NK-92 treated with Interleukin-12 subunit alpha and Interleukin-12 subunit beta, amount 100 ng/mL, for 24 hours (cell line): Measurements from ENCODE around the gene VPREB3.
"Not testable (repeated sequence)": the region's sequence is repeated elsewhere in the genome, so short reads cannot be mapped to it uniquely, and the experiment has no call there.

Source experiments
- DNase-seq: peaks from one replicate; lab custom pipeline; 2025; lab: John Stamatoyannopoulos, UW

The VPREB3 gene

DNA sequence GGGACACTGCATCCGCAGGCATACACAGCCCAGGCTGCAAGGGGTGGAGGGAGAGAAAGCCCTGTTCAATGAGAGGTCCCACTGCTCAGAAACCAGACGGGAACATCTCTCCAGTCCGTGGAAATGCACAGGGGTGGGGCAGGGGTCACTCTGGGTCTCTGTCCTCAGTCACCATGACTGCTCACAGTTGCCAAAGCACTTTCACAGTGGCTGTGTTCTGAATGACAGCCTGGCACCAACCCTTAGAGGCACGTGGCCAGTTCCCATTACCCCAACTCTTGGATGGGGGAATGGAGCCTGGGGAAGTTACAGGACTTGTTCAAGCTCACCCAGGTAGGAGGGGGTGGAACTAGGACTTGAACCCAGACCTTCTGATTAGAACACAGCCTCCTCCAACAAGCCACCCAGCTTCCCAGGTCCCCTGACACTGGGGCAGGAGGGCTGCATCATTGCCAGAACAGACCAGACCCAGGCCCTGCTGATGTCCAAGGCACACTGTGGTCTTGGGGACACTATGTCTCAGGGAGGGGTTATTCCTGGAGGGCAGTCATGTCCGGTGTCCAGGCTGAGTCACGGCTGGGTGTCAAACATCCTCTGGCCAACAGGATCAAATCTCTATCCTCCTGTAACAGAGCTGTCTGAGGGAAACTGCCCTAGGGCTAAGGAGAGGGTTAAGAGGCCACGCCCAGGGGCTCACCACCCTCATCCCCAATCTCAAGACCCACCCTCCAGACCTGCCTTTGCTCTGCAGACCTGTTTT, 11.5 kb downstream of the VPREB3 start:
- DNase-seq = no peak

DNA sequence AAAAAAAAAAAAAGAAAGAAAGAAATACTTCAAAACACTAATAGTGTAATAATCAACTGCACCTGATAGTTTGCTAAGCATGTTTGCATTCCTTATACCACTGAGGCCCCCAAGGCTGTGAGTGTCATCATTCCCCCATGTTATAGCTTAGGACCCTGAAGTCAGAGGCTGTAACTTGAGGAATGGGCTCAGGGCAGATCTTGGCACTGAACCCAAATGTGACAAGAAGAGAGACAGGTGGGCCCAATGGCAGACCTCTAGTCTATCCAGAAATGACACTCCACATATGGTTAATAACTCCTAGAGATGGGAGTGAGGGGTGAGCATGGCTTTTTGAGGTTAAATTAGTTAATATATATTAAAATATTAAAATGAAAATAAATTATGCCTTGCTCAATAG, 16.5 kb downstream of the VPREB3 start:
- DNase-seq = no peak

DNA sequence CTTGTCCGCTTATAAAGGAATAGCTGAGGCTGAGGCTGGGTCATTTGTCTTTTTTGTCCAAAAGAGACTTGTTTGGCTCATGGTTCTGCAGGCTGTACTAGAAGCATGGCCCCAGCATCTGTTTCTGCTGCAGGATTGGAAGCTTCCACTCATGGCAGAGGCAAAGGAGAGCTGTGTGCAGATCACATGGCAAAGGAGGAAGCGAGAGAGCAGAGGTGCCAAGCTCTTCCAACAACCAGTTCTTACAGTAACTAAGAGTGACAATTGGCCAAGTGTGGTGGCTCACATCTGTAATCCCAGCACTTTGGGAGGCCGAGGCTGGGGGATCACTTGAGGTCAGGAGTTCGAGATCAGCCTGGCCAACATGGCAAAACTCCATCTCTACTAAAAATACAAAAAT, 26.1 kb downstream of the VPREB3 start:
- DNase-seq = not testable (repeated sequence)

DNA sequence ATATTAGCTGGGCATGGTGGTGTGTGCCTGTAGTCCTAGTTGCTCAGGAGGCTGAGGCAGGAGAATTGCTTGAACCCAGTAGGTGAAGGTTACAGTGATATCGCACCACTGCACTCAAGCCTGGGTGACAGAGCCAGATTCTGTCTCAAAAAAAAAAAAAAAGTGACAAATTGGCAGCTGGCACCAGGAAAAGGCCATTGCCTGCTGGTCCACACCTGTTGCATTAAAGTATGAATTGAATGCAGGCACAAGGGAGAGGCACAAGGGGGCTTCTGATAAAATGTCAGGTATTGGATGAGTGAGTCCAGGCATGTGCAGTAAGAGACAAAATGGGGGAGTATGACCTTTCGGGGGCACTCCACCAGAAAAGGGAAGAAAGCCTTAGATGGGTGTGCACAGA, 31.5 kb downstream of the VPREB3 start:
- DNase-seq = no peak

DNA sequence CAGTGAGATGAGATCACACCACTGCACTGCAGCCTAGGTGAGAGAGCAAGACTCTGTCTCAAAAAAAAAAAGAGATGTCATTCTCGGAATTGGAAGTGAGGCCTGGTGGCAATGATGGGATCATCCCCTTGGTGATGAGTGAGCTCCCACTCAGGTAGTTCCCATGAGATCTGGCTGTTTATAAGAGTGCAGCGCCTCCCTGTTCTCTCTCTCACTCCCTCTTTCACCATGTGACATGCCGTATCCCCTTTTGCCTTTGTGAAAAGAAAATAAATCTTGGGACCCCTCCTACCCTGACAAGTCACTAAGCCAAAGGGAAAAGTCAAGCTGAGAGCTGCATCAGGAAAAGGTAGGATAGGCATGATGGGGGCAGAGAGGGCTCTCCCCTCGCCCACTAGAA, 32.1 kb downstream of the VPREB3 start:
- no peak for DNase-seq

DNA sequence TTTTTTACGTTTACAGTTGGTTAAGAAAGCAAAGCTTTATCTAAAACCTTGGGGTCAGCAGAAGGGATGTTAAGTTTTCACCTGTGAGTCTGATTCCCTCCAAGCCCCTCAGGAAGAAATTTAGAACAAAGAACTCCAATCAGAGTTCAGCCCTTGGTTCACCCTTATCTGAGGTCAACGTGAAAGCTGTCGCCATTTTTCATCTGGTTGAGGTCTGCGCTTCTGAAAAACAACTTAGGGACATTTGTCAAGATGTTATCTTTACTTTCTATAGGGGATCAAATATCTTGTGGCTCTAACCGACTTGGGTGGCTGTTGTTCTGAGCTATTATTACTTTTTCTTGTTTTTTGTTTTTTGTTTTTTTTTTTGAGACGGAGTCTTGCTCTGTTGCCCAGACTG, 33.4 kb downstream of the VPREB3 start:
- DNase-seq = no peak

DNA sequence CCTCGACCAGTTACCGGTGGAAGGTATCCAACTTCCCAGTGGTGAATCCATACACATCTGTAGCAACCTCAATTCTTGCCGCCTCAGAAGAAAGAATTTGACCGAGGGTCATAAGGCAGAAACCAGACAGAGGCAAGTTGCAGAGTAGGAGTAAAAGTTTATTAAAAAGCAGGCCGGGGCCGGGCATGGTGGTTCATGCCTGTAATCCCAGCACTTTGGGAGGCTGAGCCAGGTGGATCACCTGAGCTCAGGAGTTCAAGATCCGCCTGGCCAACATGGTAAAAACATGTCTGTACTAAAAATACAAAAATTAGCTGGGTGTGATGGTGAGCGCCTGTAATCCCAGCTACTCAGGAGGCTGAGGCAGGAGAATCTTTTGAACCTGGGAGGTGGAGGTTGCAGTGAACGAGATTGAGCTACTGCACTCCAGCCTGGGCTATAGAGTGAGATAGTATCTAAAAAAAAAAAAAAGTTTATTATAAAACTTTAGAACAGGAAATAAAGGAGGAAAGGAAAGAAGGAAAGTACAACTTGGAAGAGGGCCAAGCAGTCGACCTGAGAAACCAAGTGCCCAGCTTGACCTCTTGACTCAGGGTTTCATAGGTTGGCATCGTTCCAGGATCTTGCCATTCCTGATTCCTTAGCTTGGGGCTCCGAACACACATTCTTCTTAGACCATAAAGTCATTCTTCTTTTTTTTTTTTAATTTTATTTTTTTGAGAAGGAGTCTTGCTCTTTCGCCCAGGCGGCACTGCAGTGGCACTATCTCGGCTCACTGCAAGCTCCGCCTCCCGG, 35.7 kb downstream of the VPREB3 start:
- DNase-seq = no peak

DNA sequence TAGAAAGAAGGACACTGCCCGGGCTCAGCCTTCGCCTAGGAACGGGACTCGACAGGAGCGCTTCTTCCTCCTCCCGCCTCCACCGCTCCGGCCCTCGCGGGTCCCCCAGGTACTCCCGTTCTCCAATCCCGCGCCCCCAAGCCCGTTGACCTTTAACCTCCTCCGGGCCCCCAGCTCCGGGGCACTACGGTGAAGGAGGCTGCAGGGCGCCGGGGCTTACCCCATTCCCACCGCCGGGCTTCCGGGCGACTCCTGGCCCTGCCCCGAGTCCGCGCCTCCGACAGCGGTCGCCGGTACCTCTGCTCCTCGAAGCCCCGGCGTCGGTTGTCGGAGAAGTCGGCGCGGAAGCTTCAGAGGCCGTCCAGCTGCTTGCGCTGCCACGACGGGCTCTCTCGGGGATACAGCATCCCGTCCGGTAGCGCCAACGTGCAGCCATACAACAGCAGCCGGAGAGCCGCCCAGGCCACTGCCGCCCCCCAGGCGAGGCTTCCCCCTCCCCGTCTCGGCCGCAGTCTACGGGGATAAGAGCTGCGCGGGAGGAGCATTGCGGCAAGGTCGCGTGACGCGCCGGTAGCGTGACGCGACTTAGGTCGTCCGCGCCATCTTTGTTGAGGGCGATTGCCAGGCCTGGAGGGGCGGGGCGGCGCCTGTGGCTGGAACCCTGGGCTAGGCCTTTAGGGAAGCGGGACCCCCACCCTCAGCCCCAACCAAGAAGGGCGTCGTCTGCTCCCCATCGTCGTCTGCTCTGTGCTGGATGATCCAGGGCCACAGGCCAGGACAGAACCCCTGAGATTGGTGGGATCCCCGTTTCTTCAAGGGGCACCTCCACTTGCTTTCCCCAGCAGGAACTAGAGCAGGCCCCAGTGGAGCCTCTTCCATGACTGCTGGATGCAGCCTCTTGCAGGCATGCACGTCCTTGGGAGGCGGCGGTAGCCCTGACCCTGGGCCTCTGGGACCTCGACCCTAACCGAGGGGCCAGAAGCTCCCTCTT, 37.1 kb downstream of the VPREB3 start:
- peak; percentile 61 for DNase-seq

DNA sequence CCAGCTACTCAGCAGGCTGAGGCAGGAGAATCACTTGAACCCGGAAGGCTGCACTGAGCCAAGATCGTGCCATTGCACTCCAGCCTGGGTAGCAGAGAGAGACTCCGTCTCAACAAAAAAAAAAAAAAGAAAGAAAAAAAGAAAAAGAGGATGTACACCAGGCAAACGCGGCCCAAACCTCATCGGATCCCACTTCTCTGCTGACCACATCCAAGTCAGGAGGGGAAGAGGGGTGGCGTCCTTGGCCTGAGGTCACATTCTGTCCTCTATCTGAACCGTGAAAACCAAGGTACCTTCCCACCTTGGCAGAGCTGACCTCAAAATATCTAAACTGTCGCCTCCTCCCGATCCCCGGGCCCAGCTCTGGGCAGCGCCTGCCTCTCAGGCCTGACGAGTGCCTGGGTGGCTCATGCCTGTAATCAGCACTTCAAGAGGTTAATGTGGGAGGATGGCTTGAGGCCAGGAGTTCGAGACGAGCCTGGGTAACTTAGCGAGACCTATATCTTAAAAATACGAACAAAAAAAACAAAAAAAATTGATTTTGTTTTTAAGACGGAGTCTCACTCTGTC, 38.3 kb downstream of the VPREB3 start:
- DNase-seq = no peak

DNA sequence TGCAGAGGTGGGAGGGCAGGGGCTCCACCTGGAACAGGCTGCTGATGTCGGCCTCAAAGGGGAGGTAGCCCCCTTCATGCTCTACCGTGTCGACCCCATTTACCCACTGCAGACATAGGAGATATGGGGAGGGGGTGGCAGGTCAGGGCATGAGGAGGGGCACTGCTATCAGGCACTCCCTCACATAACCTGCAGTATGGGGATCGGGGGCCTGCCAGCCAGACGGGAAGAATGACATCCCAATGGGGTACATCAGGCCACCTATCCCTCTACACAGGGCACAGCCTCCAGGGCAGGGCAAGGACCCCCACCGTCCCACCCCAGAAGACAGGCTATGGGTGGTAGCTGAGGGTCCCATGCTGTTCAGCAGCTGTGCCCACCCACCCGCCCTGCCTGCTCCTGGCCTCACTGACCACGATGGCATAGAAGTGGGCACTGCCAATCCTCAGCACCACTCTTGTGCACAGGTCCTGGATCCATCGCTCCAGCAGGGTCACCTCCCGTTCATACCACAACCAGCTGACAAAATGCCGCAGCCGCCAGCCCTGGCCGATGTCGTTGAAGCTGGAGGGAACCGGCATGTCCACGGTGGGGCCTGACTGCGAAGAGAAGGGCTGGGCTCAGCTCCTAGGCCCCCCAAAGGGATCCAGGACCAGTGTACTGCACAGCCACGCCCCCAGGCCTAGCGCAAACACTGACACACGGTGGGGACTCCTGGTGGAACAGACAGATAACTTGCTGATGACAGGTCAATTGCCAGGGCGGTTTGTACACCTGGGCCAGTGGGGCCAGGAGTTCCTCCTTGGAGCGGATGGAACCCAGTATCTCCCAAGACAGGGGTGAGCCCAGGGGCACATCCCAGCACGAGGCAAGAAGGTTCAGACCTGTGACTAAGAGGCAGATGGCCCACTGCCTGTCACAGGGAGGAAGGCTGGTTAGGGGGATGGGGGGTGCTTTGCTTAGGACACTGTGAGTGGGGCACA, 39.3 kb downstream of the VPREB3 start:
- DNase-seq = no peak

DNA sequence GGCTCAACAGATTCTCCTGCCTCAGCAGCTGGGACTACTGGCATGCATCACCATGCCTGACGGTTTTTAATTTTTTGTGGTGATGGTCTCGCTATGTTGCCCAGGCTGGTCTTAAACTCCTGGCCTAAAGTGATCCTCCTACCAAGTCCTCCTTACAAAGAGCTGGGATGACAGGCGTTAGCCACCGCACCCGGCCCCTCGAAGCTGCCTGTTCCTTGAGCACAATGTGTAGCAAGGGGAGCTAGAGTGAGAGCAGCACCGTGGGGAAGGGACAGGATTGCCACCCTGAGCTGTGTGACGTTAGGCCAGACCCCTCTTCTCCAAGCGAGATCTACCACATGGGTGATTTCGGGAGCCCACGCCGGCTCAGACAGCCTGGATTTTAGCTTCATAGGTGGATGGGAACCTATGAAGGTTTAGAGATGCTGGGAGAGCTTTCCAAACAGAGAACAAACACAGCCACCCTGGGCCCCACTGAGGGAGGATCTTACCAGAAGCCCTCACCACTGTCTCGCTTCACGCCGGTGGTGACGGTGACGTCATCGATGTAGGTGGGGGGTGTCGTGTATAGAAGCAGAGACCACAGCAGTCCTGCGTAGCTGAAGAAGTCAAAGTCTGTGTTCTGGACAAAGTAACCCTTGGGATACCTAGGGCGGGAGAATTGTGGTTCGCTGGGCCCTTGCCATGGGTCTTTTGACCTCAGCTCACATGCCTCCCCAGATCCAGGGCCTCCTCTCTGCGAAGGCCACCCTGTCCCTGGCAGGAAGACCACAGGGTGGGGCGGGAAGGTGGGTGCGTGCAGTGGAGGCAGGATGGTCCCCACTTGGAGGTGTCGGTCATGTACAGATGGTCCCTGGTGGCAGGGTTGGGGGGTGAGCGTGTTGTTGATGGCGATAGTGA, 40.3 kb downstream of the VPREB3 start:
- no peak for DNase-seq

DNA sequence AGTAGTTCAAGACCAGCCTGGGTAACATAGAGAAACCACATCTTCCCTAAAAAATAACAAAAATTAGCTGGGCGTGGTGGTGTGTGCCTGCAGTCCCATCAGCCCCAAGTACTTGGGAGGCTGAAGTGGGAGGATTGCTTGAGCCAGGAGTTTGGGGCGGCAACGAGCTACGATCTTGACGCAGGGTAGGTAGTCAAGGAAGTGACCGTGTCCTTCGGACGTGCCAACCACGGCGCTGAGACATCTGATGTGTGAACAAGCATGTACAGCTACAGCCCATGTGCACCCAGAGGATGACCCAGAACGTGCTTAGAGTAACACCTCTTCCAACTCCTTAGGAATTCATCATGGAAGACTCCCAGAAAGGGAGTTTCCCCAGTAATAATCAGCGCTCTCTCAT, 42.0 kb downstream of the VPREB3 start:
- DNase-seq = no peak

DNA sequence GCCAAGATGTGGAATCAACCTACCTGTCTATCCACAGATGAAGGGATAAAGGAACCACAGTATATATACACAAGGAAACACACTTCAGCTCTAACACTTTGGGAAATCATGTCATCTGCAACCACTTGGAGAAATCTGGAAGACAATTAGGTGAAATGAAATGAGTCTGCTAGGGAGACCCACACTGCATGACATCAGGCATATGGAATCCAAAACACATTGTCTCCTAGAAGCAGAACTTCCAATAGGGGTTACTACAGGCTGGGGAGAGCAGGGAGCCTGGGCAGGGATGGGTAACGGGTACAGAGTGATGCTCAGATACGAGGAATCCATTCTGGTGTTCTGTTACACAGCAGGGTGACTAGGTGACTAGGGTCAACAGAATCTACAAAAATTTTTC, 45.1 kb downstream of the VPREB3 start:
- DNase-seq = no peak

DNA sequence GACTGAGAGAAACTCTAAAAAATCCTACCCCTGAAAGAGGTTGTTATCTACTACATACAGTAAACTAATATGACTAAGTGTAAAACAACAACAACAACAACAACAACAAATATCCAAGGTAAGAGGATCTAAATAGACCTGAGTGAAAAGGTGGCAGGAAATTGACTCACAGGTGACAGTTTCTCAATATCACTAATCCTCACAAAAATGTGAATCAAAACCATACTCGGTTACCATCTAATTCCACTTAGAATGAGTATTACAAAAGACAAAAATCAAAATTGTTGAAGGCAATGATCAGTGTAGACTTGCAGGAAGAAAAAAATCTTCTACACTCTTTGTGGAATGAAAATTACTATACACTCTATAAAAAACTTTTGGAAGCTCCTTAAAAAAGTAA, 46.0 kb downstream of the VPREB3 start:
- no peak for DNase-seq

DNA sequence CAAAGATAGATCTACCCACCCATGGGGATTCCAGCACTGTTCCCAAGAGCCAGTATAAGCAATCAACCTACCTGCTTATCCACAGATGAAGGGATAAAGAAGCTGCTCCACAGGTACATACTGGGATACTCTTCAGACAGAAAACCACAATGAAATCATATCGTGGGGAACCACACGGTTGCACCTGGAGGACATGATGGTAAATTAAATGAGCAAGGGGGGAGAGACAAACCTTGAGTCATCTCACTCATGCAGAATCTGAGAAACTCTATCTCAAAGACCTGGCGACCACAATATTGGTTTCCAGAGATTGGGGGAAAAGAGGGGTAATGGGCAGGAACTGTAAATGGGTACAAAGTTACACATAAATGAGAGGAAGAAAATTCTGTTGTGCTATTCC, 48.9 kb downstream of the VPREB3 start:
- DNase-seq = no peak

DNA sequence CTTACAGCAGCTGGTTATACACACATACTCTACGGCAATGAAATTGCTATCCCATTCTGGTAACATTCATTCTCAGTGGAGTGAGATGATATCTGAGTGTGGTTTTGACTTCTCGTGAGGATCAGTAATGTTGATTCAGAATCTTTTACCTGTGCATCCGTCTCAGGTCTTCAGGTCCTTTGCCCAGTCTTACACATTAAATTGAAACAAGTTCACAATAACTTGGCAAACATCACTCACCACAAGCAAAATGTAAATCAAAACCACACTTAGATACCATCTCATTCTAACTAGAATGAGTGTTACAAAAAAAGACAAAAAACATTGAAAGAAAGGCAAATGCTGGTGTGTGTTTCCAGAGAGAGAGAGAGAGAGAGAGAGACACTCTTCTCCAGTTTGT, 49.4 kb downstream of the VPREB3 start:
- no peak for DNase-seq

DNA sequence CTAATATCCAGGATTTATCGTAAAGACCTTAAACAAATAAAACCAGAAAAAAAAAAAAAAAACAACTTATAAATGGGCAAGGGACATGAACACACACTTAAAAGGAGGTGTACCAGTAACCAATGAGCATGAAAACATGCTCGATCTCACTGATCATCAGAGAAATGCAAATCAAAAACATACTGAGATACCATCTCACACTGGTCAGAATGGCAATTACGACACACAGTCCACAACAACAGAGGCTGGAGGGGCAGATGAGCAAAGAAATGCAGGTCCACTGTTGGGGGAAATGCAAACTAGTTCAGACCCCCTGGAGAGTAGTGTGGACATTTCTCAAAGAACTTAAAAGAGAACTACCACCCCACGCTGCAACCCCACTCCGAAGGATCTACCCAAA, 50.2 kb downstream of the VPREB3 start:
- DNase-seq = no peak
